GM21381 (cell line): ENCODE data around the gene VCX3B.
"Not testable (repeated sequence)": the region's sequence is repeated elsewhere in the genome, so short reads cannot be mapped to it uniquely, and the experiment has no call there.

Experiments used
- ATAC-seq: cut with Tn5 transposase; IDR thresholded peaks from one replicate; pipeline ENCODE4 v1.9.1; 2021; ENCODE audit warnings: mild to moderate bottlenecking, moderate library complexity; ENCODE audit not compliant: unreplicated experiment

Gene VCX3B

DNA sequence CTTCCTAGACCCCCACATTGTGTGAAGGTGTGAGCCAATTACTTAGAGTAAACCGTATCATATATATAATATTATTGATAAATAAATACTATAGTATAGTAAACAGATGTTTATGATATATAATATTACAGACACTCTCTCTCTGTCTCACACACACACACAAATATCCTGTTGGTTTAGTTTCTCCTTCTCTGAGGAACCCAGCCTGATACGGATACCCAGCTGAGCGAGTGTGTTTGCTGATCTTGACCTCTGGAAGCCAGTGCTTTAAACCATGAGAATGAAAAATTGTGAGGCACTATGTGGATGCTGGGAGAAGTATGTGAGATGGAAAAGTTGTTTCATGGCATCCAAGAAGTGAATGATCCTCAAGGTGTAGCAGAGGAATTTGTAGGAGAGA is at the start of gene VCX3B:
Gene VCX3B (plus strand): TSS at position 301 of the 400 bp plus-strand sequence. CDS start 621 bp downstream, outside the sequence.
- ATAC-seq = not testable (repeated sequence)

DNA sequence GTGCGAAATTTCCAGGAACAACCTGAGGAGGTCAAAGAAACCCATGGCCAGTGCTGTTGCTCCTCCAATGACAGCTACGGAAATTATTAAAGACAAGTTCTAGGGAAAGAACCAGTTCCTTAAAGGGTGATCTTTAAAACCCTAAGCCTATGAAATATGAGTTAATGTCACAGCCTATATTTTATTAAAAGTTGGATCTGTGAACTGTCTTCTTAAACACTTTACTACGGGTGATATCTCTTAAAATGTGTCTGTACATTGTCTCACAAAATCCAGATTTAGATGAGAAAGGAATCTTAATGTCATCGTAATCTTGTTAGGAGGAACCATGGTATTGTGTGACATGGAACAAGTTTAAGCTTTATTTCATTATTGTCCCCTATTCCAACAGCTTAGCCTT is 46.3 kb upstream of the VCX3B start:
- no peak for ATAC-seq

DNA sequence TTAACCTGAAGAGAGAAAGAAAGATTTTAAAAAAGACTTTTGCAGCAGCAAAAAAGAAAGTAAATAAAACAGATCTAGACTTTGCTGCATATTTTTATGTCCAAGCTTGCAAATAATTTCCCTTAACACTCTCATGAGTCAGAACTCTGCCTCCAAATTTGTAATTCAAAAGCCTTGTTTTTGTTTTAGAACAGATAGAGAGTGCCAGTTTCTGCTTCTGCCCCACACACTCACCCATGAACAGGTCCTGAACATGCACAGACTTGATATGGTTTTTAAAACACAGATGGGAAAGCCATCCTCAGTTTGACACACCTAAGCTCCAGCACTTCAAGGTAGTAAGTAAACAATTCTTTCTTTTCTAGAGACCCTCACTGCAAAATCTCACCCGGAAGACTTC is 39.7 kb upstream of the VCX3B start:
- ATAC-seq = no peak

DNA sequence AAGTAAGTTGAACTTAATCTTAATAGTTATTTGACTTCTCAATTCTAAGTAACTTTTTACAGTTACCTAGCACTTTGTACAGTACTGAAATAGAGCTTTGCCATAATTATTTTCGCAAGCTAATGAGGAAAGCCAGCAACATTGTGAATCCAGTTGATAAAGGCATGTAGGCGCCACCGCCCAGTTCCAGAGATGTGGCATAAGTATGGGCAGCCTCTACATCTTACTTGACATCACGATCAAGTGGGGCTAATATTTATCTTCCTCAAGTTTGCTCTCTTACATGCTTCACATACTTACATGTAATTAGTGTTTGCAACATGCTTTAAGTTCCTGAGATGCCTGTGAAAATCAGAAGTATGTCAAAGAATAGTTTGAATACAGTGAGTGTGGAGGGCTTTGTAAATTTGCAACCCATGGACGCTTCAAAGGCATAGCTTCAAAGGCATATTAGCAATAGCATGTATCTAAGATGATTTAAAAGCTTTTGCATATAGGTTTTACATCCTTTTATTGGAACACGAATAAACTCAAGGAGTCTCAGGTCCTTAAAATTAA is 34.9 kb upstream of the VCX3B start:
- ATAC-seq = no peak

- no peak for ATAC-seq
Observed at GRCh38 chrX:8430444-8430843, 34.2 kb upstream of the VCX3B start.

- no peak for ATAC-seq
Observed at GRCh38 chrX:8432396-8432795, 32.2 kb upstream of the VCX3B start.

GRCh38 chrX:8433109-8434062 is 31.2 kb upstream of the VCX3B start:
- no peak for ATAC-seq

DNA sequence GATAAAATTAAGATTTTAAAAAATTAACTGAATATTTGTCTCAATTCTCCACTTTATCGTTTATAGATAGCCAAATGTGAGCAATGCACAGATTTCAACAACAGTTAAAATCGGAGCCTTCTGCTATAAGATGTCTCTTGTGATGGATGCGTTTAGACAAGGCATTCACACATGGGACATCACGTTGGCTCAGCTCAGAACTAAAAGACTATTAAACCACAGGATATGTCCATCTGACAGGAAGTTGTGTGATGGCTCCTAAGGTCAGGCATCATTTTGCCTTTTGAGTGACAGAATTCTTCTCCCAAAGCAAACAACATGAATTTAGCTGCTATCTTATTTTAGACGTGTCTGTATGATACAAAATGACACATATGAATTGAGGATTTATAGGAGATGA is 17.3 kb upstream of the VCX3B start:
- no peak for ATAC-seq

DNA sequence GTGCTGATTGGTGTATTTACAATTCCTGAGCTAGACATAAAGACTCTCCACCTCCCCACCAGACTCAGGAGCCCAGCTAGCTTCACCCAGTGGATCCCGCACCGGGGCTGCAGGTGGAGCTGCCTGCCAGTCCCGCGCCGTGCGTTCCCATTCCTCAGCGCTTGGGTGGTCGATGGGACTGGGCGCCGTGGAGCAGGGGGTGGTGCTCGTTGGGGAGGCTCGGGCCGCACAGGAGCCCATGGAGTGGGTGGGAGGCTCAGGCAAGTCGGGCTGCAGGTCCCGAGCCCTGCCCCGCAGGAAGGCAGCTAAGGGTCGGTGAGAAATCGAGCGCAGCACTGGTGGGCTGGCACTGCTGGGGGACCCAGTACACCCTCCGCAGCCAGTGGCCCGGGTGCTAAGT is 12.3 kb upstream of the VCX3B start:
- ATAC-seq = not testable (repeated sequence)

- ATAC-seq = no peak
Observed at GRCh38 chrX:8453611-8454010, 11.0 kb upstream of the VCX3B start.

GRCh38 chrX:8455557-8455956 is 9.1 kb upstream of the VCX3B start:
- ATAC-seq = no peak

GRCh38 chrX:8462488-8462887 is 2.1 kb upstream of the VCX3B start:
- no peak for ATAC-seq

- no peak for ATAC-seq
Observed at GRCh38 chrX:8484360-8484949, 19.8 kb downstream of the VCX3B start.

- not testable (repeated sequence) for ATAC-seq
Observed at GRCh38 chrX:8495036-8495435, 30.4 kb downstream of the VCX3B start.

DNA sequence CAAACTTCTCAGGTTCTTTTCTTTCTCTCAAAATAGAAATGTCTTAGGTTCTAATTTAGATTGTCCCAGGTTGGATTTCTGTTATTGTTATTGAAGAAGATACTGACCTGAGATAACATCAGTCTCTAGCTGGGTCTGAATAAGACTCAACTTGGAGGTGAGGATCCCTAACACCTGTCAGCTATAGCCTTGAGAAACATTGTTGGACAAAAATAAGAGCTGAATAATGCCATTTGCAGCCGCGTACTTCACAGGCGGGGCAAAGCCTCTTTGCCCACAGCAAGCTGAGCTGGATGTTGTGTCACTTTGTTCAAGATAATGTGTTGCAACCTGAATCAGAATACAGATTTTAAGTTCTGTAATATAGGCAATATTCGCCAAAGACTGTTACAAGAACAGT is 35.6 kb downstream of the VCX3B start:
- ATAC-seq = no peak

DNA sequence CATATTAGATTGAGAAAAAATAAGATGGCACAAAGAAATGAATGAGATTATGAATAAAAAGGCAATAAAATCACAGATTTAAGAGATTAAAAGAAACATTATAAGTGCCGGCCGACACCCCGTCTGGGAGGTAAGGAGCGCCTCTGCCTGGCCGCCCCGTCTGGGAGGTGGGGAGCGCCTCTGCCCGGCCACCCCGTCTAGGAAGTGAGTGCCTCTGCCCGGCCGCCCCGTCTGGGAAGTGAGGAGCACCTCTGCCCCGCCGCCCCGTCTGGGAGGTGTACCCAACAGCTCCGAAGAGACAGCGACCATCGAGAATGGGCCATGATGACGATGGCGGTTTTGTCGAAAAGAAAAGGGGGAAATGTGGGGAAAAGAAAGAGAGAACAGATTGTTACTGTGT is 37.5 kb downstream of the VCX3B start:
- ATAC-seq = not testable (repeated sequence)

- no peak for ATAC-seq
Observed at GRCh38 chrX:8504451-8504850, 39.8 kb downstream of the VCX3B start.
